GM21390 (cell line): ENCODE results near the gene BIRC6.
"Not testable (repeated sequence)": the region's sequence is repeated elsewhere in the genome, so short reads cannot be mapped to it uniquely, and the experiment has no call there.

Source experiments
- ATAC-seq: cut with Tn5 transposase; IDR thresholded peaks from one replicate; pipeline ENCODE4 v1.9.1; 2021; ENCODE audit not compliant: unreplicated experiment

The BIRC6 gene

GRCh38 chr2:32594573-32594972 lies 237.8 kb downstream of the BIRC6 start:
- no peak for ATAC-seq

- ATAC-seq = no peak
Measured at GRCh38 chr2:32611366-32611765, 254.5 kb downstream of the BIRC6 start.

- ATAC-seq = no peak
Measured at GRCh38 chr2:32611771-32612170, 254.9 kb downstream of the BIRC6 start.

GRCh38 chr2:32614084-32614483 lies 257.3 kb downstream of the BIRC6 start:
- no peak for ATAC-seq

GRCh38 chr2:32617599-32618189 lies 260.9 kb downstream of the BIRC6 start:
- no peak for ATAC-seq

DNA sequence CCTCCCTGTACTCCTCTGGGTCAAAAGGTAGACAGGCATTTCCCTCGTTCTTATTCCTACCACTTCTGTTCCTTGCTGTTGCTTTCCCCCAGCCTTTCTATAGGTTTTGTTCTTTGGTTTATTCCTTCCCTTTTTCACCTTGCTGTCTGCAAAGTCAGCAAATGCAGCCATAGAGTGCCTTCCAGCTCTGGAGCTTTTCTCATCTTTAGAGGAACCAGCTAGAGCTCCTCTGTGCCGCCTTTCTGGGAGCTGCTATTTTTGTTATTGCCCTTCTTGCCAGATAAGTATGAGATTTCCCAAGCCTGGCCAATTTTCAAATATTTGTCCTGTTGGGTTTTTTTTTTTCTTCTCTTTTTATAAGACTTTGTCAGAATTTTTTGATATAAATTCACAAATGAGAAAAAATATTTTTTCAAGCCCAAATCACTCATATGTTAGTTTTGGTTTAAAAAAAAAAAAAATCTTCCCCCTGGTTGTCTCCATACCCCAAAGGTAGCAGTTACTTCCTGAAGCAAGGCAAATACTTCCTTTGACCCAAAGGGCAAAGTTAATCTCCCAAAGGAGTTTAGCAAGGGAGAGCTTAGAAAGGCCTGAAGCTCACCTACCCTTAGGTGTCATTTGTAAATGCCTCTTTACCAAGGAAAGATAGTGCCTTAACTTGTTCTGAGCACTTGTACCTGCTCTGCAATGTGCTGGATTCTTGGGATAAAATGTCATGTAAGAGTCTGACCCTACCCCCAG lies 265.9 kb downstream of the BIRC6 start:
- no peak for ATAC-seq

DNA sequence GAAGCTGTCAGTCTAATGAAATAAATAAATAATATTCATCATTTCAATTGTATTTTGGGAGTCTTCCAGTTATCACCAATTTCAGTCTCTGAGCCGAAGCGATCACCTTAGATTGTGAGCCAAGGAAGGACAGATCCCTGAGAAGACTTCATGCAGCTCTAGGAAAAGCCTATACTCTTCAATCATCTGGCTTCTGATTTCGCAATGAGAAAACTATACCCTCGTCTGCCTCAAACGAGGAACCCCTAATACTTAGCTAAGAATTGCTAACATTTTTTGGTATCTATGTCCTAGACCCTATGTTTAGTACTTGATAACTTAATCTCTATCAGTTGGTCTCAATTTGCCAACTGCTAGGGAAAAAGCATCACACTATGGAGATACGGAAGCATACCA lies 266.5 kb downstream of the BIRC6 start:
- no peak for ATAC-seq

- no peak for ATAC-seq
Measured at GRCh38 chr2:32624812-32625211, 268.0 kb downstream of the BIRC6 start.

DNA sequence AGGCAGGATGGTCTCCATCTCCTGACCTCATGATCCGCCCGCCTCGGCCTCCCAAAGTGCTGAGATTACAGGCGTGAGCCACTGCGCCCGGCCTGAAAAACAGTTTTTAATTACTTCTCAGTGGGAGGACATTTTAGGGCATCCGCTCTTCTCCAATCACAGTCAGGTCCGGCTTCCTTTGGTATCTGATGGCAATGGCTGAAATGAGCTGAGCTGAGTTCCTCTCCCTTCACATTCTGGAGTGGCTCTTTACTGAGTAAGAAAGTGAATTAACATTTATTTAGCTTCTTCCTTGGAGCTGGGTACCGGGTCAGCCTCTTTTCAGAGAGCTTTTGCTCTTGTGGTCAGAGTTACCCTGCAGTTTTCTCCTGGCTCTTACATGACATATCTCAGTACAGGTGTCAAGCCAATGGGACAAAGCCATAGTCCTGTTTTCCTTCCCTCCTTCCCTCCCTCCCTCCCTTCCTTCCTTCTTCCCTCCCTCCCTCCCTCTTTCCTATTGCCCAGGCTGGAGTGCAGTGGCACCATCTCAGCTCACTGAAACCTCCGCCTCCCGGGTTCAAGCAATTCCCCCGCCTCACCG lies 269.9 kb downstream of the BIRC6 start:
- ATAC-seq = no peak

GRCh38 chr2:32627441-32627813 lies 270.6 kb downstream of the BIRC6 start:
- ATAC-seq = peak; percentile 41

GRCh38 chr2:32627814-32628579 lies 271.2 kb downstream of the BIRC6 start, which contains the start of gene TTC27:
Gene TTC27 (plus strand): TSS chr2:32628050. CDS start chr2:32628293, 243 bp downstream.
- peak; percentile 99 for ATAC-seq

DNA sequence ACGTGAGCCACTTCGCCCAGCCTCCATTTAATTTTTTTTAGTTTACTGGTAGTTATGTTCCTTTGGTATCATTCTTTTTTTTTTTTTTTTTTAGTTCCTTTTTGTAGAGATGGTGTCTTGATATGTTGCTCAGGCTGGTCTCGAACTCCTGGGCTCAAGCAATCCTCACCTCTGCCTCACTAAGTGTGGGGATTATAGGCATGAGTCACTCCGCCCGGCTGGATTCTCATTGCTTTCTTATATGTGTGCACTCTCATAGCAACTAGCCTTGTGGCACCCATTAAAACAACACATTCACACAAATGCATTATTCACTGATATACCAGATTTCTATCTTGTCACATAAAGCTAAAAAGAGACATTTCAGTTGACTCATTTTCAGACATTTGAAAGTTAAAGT lies 275.3 kb downstream of the BIRC6 start:
- ATAC-seq = no peak

DNA sequence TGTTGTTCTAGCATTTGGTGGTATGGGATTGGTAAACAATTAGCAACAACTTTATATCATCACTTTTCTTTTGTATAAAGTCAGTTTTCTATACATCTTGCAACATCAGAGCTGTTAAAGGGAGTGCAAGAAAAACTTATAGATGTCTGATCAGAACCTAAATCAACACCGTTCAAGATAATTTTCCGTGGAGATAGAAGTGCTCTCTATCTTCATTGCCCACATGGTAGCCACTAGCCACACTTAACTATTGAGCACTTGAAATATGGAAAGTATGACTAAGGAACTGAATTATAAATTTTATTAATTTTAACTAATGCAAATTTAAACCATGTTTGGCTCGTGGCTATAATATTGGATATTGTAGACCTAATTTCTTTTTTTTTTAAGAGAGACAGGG lies 276.2 kb downstream of the BIRC6 start:
- ATAC-seq = no peak

GRCh38 chr2:32638548-32638947 lies 281.7 kb downstream of the BIRC6 start:
- not testable (repeated sequence) for ATAC-seq

GRCh38 chr2:32641180-32641579 lies 284.4 kb downstream of the BIRC6 start:
- ATAC-seq = no peak

- ATAC-seq = no peak
Measured at GRCh38 chr2:32647180-32647651, 290.4 kb downstream of the BIRC6 start.

GRCh38 chr2:32652555-32653209 lies 295.9 kb downstream of the BIRC6 start:
- no peak for ATAC-seq

DNA sequence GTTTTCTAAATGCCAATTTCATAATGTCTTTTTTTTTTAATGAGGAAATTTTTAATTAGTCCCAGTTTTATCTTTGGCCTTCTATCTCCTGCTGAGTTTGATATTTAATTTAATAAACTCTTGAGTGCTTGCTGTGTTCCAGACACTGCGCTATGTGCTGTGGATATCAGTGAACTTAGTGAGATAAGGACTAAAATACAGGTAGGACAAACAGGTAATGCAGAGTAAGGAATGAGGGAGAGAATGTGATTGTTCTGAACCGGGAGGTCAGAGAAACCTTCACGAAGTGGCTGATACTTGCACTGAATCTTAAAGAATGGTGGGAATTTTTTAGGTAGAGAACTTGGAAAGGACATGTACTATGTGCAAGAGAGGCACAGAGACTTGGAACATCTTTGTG lies 299.2 kb downstream of the BIRC6 start:
- no peak for ATAC-seq

DNA sequence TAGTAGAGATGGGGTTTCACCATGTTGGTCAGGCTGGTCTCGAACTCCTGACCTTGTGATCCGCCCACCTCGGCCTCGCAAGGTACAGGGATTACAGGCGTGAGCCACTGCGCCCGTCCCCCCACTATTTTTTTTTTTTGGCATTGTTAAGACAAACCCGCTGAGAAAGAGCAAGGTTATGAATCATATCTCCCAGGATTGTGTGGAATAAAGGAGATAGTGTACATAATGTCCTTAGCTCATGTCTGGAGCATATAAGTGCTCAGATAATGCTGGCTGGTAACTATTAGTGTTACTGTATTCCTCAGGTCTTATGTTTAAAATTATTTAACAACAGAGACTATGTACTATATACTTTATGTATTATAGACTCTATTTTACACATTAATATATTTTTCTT lies 307.0 kb downstream of the BIRC6 start:
- no peak for ATAC-seq

DNA sequence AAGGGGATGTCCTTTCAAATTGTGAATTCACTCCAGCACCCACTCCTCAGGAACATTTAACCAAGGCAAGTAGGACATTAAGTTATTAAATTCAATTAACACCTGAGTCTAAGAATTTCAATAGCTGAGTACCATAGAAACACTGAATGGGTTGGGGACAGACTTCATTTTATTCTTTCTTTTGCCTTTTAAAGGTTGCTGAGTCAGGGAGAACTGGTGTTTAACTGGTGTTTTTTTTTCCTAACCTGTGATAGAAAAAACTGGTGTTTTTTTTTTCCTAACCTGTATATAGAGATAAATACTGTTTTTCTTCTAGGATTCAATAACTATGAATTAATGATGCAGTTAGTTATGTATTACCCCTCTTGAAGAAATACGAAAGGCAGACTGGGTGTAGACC lies 309.9 kb downstream of the BIRC6 start:
- ATAC-seq = no peak

DNA sequence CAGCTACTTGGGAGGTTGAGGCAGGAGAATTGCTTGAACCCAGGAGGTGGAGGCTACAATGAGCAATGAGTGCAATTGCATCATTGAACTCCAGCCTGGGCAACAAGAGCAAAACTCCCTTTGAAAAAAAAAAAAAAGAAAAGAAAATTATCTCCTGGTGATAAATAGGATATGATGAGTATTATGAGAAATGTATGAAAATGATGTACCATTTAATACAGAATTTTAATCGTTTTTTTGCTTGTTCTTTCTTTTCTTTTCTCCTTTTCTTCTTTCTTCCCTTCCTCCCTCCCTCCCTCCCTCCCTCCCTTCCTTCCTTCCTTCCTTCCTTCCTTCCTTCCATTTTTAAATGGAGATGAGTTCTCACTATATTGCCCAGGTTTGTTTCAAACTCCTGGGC lies 311.4 kb downstream of the BIRC6 start:
- ATAC-seq = no peak
